HG03039 (cell line): Measurements from ENCODE around the gene IGSF3.
"Not testable (repeated sequence)": the region's sequence is repeated elsewhere in the genome, so short reads cannot be mapped to it uniquely, and the experiment has no call there.

ENCODE experiments used
- ATAC-seq: cut with Tn5 transposase; IDR thresholded peaks from one replicate; pipeline ENCODE4 v1.9.1; 2021; ENCODE audit warnings: mild to moderate bottlenecking, moderate library complexity; ENCODE audit not compliant: unreplicated experiment

IGSF3 gene

DNA sequence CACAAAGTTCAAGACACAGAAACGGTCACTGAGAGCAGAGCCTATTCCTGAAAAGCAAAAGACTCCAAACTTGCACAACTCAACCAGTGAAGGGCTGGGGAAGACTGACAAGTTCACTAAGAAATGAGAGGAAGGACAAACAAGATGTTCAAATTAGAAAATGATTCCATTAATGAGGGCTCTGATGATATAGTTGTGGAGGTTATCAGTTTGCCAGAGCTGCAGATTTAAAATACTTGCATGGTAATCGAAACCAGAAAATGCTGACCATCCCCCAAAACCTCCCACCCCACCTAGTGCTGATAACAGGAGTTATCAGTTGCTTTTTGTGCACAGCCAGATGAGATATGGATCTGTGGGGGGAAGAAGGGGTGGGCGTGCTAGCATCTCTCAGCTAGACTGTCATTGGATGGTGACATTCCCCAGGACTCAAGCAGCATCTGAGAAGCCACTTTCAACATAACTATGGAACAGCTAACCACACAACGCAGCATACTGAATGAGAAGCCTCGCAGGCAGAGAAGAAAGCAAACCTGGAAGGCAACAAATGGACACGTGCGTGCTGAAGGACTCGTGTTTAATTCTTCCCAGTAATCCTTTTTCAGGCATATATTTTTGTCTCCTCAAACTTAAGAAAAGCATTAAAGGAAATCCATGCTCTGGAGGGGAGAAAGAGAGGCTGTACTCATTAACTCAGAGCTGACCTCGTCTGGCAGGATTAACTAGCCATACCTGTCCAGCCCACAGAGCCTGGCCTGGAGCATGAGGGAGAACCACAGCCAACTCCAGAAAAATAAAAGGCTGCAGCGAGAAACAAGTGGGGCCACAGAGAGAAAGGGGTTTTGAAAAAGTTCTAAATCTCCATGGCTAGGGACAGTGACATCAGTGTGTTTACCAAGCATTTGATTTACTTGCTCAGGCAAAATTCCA lies 35.3 kb downstream of the IGSF3 start:
- ATAC-seq, result not testable (repeated sequence)

DNA sequence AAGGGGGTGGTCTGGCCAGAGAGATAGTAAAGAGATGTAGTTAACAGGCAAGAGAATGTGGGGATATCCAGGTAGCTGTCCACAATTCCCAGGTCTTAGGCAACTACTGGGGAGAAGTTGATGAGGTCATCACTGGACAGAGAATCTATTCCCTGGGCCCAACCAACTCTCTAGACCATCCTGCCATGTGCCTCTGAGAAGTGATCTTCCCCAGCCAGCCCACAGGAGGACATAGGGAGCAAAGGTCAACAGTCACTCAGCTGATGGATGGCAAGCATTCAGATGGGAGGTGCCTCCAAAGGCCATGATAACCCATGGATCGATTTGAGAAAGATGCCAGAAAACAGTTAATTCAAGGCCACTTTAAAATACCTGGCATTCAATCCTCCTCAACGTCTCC lies 36.0 kb downstream of the IGSF3 start:
- ATAC-seq, result not testable (repeated sequence)

DNA sequence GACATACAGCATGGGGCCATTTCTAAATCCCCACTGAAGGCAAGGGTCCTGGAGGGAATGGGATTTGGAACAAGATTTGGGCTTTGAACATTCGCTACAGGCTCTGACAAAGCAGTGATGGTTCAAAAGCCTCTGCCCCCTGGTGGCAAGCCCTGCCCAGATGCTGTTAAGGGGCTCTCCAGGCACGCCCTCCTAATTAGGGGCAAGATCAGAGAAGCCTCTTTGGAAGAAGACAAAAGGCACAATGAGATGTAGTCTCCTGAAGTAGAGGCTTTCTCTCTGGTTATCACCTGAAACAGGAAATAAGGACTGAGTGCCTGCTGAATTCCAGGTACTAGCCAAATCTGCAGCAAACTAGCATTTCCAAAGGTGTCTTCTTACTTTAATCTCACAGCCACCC lies 37.5 kb downstream of the IGSF3 start:
- ATAC-seq, result not testable (repeated sequence)

DNA sequence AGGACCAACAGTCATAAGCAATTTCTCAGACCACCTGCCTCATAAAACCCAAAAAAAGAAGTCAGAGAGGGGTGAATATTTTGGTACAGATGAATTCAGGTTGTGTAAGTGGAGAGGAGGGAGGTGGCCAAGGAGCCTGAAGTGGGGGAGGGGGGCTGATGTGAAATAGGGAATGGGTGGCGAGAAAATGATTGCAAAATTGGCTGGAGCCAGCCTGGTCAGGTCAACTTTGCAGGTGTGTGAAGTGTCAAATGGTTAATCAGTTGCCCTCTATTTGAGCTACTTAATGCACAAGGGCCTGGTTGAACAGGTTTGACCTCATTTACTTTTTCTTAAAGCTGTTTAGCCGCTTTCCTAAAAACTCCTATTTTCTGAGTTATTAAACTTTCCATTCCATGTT lies 38.1 kb downstream of the IGSF3 start:
- ATAC-seq, result not testable (repeated sequence)

DNA sequence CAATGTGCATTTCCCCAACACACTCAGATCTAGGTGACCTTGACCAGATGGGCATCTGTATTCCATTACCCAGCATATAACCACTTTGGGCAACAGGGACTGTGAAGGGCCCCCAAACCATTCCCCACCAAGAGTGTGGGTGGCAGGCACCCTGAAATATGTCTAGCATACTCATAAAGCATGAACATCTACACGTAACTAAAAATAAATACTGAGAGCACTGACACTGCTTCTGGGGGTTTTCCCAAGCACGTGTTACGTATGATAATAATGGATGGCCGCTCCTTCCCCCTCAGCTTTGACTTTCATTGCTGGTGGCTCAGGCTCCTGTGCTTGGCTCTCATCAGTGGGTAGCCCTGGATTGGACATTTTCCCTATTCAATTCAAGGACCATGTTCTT lies 39.1 kb downstream of the IGSF3 start:
- no peak for ATAC-seq

DNA sequence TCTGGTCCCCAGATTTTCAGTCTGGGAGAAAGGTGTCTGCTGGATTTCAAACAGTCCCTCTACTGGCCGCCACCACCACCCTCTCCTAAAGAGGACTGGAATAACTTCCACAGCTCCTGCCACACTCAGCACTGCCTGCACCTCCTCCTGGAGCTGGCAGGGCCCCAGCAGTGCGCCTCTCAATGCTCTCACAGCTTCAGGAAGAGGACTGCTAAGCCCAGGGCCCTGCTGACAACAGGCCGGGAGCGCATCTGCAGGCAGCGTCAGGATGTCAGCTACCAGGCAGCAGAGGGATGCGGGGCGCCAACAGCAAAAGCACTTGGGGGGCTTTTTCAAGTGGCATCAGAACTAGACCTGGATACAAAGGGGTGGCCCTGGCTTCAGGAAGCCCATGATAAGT lies 40.2 kb downstream of the IGSF3 start:
- not testable (repeated sequence) for ATAC-seq

DNA sequence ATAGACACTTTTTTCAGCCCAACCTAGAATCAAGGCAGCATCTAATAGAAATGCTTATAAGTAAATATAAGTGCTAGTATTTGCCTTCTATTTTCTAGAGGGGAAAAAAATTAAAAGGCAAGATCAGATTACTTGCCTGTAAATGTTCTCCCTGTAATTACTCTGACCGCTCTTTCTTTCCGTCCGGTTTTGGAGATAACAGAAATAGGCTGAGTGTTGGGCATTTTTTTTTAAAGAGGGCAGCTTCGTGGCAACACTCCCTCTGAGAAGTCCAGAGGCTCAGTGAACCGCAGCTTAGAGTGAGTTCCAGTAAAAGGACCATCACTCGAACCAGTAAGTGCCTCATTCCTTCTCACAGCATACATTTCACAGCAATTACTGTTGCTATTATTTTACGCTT lies 40.6 kb downstream of the IGSF3 start:
- ATAC-seq, result not testable (repeated sequence)

DNA sequence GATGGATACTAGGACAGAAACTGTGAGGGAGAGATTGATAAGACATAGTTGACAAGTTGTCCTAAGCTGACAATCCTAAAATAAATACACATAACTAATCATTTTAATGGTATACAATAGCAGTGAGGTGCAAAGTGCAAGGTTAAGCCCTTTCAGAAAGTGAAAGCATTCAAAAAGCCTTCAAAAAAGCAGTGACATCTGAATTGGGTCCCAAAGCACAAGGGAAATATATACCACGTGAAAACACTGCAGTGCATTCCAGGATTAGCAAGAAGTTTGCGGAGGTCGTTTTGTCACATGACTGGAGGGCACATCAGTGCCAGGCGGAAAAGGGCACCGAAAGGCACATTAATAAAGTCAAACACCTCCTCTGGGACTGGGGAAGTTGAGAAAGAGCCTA lies 42.4 kb downstream of the IGSF3 start:
- ATAC-seq, result not testable (repeated sequence)

DNA sequence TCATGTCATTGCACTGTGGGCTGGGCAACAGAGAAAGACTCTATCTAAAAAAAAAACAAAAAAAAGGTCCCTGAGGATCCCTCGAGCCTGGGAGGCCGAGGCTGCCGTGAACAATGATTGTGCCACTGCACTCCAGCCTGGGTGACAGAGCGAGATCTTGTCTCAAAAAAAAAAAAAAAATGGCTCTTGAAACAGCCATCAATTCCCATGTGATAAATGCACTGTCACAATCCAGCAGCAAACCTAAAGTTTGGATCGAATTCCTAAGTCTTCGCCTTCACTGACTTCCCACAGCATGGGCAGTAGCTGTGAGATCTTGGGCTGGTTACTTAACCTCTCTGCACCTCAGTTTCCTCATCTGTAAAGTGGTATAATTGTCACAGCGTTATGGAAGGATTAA lies 43.5 kb downstream of the IGSF3 start:
- ATAC-seq, result no peak

DNA sequence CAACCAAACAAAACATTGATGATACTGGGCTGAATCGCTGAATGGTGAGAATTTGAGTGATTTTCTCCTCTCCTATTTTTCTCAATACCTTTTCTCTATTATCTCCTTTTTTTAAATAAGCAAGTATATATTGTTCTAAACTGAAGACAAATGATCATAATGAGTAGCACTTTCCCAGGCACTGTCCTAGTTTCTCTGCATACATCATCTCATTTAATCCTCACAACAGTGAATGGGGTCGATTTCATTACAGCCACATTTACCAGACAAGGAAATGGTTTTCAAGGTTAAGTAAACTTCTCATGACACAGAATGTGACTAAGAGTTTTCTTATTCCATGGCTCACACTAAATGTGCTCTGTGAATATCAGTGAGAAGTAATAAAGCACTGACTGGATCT lies 45.0 kb downstream of the IGSF3 start:
- ATAC-seq, result not testable (repeated sequence)

DNA sequence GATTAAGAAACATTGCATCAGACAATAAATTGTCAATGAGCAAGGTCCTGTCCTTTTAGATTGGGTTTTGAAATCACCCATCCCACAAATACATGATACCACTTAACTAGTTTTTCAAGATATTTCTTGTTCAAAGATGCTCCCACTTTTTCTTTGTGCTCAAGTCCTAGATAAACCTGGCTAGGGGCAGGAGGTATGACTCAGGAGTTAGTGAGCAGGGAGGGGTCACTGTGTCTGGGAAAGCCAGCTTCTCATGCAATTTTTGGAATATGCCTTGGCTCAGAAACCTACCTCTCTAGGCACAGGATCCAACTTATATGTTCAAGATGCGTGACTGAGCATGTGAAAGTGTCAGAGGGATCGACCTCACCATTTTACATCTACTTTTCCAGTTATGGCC lies 45.8 kb downstream of the IGSF3 start:
- not testable (repeated sequence) for ATAC-seq

DNA sequence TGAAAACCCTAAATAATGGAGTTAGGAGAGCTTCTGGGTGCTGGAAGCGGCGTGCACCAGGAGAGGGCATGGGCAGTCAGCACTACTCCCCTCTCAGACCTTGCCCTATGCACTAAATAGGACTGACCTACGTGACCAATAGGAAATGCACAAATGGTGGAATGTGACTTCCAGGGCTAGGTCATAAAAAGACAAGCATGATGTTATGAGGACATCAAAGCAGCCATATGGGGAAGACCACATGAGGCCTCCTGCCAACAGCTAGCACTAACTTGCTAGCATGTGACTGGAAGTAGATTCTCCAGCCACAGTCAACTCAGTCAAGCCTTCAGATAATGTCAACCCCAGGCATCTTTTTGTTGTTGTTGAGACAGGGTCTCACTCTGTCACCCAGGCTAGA lies 47.1 kb downstream of the IGSF3 start:
- ATAC-seq, result not testable (repeated sequence)

DNA sequence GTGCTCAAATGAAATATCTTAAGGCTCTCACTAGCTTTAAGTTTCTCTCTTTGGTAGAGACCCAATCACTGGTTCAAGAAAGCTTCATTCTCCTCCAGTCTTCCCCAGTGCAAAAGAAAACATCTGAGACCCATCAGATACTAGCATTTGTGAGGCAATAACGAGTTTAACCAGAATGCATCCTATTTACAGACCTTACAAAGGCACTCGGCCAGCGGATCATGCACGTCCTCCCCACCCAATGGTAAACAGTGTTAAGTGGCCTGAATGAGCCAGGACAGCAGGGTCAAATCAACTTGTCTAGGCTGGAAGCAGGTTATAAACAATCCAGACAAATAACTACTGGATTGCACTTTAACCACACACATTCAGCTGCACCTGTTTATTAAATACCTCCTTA lies 48.4 kb downstream of the IGSF3 start:
- ATAC-seq, result not testable (repeated sequence)

DNA sequence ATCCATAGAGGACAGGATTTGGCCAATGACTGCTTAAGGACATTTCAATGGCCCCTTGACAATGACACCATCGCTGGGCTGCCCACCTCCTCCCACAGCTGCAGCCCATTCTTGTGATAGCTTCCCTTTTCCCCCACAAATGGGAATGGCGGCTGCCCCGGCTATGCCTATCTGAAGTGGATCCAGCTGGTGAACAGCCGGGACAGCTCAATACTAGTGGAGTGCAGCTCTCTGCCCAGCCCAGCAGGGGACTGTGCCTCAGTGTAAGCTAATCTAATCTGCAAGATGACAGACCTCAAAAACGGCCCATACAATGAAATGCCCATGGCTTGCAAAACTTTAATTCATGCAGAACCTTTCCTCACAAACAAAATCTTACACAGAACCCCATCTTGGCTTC lies 49.7 kb downstream of the IGSF3 start:
- not testable (repeated sequence) for ATAC-seq

DNA sequence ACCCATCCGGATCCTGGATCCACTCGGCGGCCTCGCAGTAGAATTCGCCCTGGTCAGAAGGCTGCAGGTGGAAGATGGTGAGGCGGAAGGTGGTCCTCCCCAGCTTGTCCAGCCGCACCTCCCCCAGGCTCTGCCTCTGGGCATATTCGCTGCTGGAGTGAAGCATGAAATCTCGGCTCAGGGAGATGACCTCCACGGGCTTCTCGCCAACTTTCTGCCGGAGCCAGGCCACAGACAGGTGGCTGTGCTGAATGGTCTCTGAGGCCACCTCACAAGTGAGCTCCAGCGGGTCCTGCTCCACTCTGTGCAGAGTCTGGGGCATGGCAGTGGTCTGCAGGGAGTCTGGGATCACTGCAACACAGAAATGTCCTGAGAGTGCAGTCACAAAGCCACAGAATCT lies 53.7 kb downstream of the IGSF3 start:
- not testable (repeated sequence) for ATAC-seq

DNA sequence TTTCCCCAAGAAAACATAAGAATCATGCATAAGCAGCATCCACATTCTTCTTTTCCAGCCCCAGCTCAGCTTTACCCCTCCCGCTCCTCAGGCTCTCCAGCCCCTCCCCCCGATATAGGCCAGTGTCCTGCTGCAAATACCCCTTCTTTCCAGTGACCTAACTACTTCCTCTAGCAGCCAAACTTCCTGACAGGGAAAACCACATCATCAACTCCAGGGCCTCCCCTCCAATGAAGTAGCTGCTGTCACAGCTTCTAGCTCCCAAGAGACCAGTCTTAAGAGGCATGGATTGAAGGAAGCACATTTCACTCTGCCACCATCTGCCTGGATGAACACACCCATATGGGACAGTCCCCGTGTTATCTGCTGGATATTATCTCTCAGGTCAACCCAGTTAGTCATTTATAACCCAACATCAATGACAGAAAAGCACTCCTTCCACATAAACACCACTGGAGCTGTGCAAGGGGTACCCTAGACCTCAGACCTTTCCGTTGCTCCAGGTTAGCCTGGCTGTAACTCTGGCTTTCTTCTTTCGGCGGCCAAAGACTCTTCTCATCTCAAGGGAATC lies 57.6 kb downstream of the IGSF3 start:
- not testable (repeated sequence) for ATAC-seq

DNA sequence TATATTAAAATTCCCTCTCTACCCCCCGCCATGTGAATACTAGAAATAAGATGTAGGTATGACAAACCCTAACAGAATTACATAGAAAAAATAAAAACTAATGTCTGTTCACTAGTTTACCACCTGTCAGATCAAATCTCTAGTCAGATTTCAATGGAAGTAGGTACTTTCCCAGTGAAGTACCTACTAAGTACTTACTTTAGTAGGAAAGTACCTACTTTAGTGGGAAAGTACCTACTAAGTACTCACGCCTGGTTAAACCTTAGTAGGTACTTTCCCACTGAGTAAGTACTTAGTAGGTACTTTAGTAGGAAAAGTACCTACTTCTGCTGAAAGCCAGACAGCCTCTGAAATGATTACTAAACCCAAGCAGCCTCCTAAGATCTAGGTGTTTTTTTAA lies 58.7 kb downstream of the IGSF3 start:
- ATAC-seq, result not testable (repeated sequence)

DNA sequence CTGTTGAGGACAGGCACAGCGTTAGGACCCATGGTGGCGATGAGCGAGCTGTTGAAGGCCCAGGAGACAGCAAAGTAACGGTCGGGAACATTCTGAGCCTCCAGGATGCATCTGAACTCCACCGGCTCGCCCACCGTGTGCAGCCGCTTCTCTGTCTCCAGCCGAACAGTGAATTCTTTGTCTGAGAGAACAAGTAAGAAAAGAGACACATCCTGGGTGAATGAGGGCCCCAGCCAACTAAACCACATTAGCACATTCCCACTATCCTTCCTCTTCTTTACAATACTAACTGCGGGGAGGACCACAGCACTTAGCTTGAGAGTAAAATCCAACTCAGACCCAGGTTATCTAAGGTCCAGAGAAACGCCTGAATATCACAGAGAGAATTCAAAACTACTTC lies 59.4 kb downstream of the IGSF3 start:
- ATAC-seq, result not testable (repeated sequence)

DNA sequence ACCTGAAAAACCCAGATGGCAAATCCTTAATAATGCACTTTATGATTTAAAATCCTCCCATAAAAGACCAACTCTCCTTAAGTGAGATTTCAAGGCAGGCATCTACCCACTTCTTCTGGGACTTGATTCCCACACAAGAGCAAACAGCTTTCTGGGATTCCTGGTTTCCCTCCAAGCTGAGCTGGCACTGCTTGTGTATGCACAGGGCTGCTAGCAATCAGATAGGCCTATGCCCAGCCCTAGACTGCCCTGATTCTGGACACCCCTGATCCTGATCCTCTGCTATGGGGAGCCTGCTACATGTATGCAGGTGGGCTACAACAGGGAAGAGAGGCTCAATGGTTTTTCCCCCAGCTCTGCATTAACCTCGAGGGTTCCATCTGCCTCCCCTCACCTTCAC lies 60.1 kb downstream of the IGSF3 start:
- not testable (repeated sequence) for ATAC-seq

DNA sequence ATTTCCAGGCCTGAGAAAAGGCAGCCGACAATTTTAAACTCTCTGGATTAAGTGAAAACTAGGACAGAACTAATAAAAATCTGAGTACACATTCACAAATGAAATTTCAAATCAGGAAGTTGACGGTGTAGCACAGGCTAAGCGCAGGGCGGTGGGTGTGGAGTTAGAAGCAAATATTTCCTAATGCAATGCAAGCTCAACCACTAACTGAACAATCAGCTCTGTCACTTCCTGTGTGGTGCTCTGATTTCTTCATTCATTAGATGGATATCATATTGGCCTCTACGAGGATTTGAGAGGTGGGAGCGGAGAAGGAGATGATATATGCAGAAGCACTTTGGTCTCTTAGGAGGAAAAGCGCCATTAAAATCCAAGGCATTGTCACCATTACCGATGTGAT lies 61.5 kb downstream of the IGSF3 start:
- not testable (repeated sequence) for ATAC-seq

DNA sequence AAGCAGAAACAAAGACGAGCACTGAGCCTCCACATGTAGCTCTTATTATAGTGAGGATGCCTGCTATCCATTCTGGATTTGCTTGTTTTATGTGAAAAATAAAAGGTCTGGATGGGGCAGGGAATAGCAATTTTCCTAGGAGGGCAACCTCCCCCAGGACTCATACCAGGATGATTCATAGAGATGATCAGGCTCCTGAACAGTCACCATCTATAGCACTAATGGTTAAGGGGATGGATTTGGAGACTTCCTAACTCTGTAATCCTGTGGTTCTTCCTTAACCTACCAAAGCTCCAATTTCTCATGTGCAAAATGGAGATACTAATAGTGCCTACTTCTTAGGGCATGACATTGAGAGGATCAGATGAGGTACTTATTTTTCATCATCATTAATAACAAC lies 62.2 kb downstream of the IGSF3 start:
- ATAC-seq, result no peak

DNA sequence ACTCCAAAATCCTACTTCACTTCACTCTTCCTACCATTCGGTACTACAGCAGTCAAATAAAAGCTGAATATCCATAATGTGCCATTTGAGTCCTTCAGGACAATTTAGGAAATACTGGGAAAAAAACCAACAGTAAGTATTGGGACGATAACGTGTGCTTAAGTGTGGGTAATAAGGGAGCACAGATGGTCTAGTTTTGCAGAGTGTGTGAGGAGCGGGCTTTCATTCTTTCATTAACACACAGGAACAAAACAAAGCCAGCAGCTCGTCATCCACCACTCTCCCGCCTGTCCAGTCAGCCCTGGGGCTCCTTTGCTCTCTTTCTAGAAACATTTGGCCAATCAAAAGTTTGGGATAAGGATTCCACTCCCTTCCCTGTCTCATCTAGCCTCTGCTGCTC lies 63.1 kb downstream of the IGSF3 start:
- ATAC-seq, result not testable (repeated sequence)
